Stimulated activated CD4-positive, alpha-beta T cell treated with anti-CD3 and anti-CD28 coated beads, TNF-alpha, amount 100 ng/mL, for 48 hours (primary cell): Measurements from ENCODE around the gene NFIL3.
"Not testable (repeated sequence)": the region's sequence is repeated elsewhere in the genome, so short reads cannot be mapped to it uniquely, and the experiment has no call there.

Source experiments
- DNase-seq, 3 donors: peaks; one replicate each; pipeline ENCODE4 v3.0.0-alpha.2; 2020; ENCODE audit warnings: low read depth in 3 of 3

The NFIL3 gene

GRCh38 chr9:91395106-91395552, 28.5 kb downstream of the NFIL3 start:
- no peak for DNase-seq

GRCh38 chr9:91393826-91394225, 29.8 kb downstream of the NFIL3 start:
- DNase-seq = no peak

- DNase-seq = no peak
These were observed 31.2 kb downstream of the NFIL3 start for GRCh38 chr9:91392435-91392834.

- DNase-seq = no peak
These were observed 31.8 kb downstream of the NFIL3 start for GRCh38 chr9:91391818-91392217.

GRCh38 chr9:91391412-91391811, 32.2 kb downstream of the NFIL3 start:
- DNase-seq = no peak

GRCh38 chr9:91389686-91390085, 33.9 kb downstream of the NFIL3 start:
- not testable (repeated sequence) for DNase-seq

GRCh38 chr9:91386765-91387164, 36.9 kb downstream of the NFIL3 start:
- DNase-seq = no peak

- DNase-seq = no peak
These were observed 38.7 kb downstream of the NFIL3 start for GRCh38 chr9:91384954-91385353.

- no peak for DNase-seq
These were observed 40.1 kb downstream of the NFIL3 start for GRCh38 chr9:91383577-91383976.

- no peak for DNase-seq
These were observed 41.3 kb downstream of the NFIL3 start for GRCh38 chr9:91382298-91382697.

GRCh38 chr9:91379426-91379825, 44.2 kb downstream of the NFIL3 start:
- no peak for DNase-seq

- no peak for DNase-seq
These were observed 44.9 kb downstream of the NFIL3 start for GRCh38 chr9:91378695-91379127.

- DNase-seq = not testable (repeated sequence)
These were observed 45.6 kb downstream of the NFIL3 start for GRCh38 chr9:91378054-91378453.

- DNase-seq = no peak
These were observed 47.4 kb downstream of the NFIL3 start for GRCh38 chr9:91376239-91376638.

GRCh38 chr9:91374939-91375338, 48.7 kb downstream of the NFIL3 start:
- DNase-seq = no peak

- no peak for DNase-seq
These were observed 51.7 kb downstream of the NFIL3 start for GRCh38 chr9:91371894-91372293.

- not testable (repeated sequence) for DNase-seq
These were observed 53.6 kb downstream of the NFIL3 start for GRCh38 chr9:91370006-91370405.

- DNase-seq = no peak
These were observed 58.9 kb downstream of the NFIL3 start for GRCh38 chr9:91364702-91365101.

GRCh38 chr9:91364005-91364404, 59.6 kb downstream of the NFIL3 start:
- no peak for DNase-seq

GRCh38 chr9:91362051-91362611, 61.5 kb downstream of the NFIL3 start:
- no peak for DNase-seq

- DNase-seq = peak; percentile 67 to 83 (median 76)
These were observed 62.2 kb downstream of the NFIL3 start, which contains the start of gene AUH for GRCh38 chr9:91361291-91362050. Gene AUH (minus strand): TSS chr9:91361918. CDS start chr9:91361889, 29 bp downstream.

- DNase-seq = no peak
These were observed 62.9 kb downstream of the NFIL3 start for GRCh38 chr9:91360551-91361290.
